OCI-LY7 (cell line): ENCODE measurements around the gene ZNF488.

Experiments
- CTCF ChIP-seq: fragments of 200-600 bp; sonication (generic); conservative IDR thresholded peaks from 2 replicates; pipeline ENCODE4 v1.5.1; 2014; ENCODE audit warnings: mild to moderate bottlenecking, antibody characterized with exemption, low read length, moderate library complexity, mixed read lengths
- EZH2phosphoT487 ChIP-seq: fragments of 200-600 bp; sonication (generic); IDR thresholded peaks from 2 replicates; pipeline ENCODE4 v1.6.1; 2018; ENCODE audit warnings: low read depth, borderline replicate concordance, mild to moderate bottlenecking, mixed run types, antibody characterized with exemption, low read length, moderate library complexity, mixed read lengths

GRCh38 chr10:47339186-47339735 lies 44.8 kb downstream of the ZNF488 start:
- no peak for TF ChIP-seq CTCF
- no peak for TF ChIP-seq EZH2phosphoT487
